NCI-H345 (cell line): ENCODE results near the gene WWOX.

Source experiments
- DNase-seq: peaks from one replicate; lab custom pipeline; 2025; lab: John Stamatoyannopoulos, UW

WWOX gene

GRCh38 chr16:79175286-79176057 lies 1076.0 kb downstream of the WWOX start:
- DNase-seq = no peak

DNA sequence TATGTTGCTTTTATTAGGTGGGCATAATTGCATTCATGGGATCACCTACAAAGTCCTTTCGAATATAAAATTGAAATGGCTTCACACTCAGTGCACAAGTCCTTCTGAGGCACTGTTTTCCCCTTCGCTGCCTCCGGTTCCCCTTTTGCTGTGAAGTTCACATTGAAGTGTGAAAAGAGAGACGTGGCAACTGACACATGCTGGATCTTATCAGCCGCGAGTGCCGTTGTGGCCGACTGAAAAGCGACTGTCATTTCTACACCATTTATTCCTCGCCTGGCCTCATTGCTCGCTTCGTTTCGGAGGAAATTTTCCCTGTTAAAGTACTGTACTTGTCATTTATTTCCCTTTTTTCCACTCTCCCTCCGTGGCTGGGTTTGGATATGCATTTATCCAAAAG lies 1077.6 kb downstream of the WWOX start:
- no peak for DNase-seq

GRCh38 chr16:79181419-79181818 lies 1082.0 kb downstream of the WWOX start:
- DNase-seq = no peak

GRCh38 chr16:79182616-79183015 lies 1083.2 kb downstream of the WWOX start:
- no peak for DNase-seq

DNA sequence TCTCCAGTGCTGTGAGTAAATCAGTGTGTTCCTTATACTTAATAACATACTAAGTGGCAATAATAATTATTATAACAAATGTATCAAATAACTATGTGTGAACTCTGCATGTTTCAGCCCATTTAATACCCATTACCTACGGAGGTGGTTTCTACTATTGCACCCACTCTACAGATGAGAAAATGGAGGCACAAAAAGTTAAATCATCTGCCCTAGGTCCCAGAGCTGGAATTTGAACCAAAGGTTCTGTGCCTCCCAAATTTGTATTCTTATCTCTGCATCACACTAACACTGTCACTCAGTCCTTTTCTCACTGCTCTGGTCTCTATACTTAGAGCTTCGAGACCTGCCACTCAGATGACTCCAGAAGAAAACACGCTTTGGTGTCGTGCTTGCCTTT lies 1084.1 kb downstream of the WWOX start:
- no peak for DNase-seq

- DNase-seq = no peak
Measured at GRCh38 chr16:79184464-79185030, 1085.1 kb downstream of the WWOX start.

- no peak for DNase-seq
Measured at GRCh38 chr16:79185711-79186110, 1086.3 kb downstream of the WWOX start.

DNA sequence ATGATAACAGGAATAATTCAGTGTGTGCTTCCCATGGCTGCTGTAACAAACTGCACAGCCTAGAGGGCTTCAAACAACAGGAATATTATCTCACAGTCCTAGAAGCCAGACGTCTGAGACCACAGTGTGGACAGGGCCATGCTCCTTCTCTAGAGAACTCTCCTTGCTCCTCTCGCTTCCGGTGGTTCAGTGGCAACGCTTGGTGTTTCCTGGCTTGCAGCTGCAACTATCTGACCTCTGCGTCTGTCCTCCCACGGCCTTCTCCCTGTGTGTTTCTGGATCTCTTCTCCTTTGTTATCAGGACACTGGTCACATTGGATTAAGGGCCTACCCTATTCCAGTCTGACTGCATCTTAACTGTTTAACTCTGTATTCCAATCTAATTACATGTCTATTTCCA lies 1086.7 kb downstream of the WWOX start:
- no peak for DNase-seq

GRCh38 chr16:79188115-79188738 lies 1088.8 kb downstream of the WWOX start:
- DNase-seq = no peak

GRCh38 chr16:79188739-79189122 lies 1089.3 kb downstream of the WWOX start:
- no peak for DNase-seq

DNA sequence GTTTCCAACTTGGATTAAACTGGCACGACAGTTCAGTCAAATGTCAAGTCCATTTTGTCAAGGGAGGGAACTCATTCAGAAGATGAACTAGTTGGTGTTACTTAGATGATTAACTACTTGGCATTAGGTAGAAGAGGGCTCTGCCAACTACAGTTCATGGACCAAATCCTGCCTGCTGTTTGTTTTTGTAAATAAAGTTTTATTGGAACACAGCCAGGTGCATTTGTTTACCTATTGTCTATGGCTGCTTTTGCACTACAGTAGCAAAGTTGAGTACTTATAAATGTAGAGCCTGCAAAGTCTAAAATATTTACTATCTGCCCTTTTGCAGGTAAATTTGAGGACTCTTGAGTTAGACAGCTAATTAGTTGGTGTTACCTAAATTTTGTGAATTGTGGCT lies 1091.1 kb downstream of the WWOX start:
- DNase-seq = peak; percentile 17

- DNase-seq = no peak
Measured at GRCh38 chr16:79191933-79192332, 1092.5 kb downstream of the WWOX start.

- DNase-seq = no peak
Measured at GRCh38 chr16:79192904-79193303, 1093.5 kb downstream of the WWOX start.

DNA sequence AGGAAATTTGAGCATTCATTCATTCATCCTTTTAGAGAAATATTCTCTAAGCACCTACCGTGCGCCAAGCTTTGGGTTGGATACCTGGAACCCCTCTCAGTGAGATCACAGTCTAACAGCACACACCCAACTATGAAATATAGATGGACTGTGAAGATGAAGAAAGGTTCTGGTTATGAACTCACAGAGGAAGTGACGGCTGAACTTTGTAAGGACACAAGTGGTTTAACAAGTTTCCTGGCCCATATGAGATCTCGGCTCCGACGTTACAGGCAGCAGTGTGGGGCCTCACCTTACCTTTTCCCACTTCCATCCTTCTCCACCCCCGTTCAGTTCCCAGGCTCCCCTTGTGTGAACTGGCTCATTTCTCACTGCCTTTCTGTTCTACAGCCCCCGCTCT lies 1094.8 kb downstream of the WWOX start:
- no peak for DNase-seq

DNA sequence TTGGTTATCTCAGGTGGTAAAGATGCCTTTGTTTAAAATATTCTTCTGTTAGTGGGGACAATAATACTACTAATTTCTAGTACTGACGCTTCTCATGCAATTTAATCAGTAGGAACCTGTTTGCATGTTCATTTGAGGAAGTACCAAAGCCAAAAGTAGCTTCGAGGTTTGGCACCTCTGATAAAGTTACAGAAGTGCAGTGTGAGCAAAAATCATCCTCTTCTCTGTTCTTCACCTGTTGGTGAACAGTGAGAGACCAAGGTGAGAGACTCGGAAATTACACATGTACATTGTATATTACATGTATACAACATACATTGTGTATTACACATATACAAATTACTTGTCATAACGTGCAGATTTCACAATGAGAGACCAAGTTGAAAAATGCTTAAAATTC lies 1096.5 kb downstream of the WWOX start:
- no peak for DNase-seq

GRCh38 chr16:79201436-79201835 lies 1102.0 kb downstream of the WWOX start:
- no peak for DNase-seq

DNA sequence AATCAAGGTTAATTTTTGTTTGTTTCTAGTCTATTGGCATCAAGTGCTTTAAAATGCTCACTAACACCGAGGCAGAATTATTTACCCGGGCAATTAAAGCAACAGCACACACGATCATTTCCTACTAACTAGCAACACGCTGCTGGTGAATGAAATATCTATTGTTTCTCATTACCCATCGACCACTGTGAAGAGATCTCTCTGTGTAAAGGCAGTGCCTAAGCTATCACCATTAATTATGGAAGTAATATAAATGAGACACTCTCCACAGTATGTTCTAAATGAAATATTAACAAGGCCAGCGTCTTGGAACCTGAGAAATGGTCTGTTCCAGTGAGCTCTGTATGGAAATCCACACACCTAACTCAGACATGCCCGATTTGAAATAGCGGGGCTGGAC lies 1103.5 kb downstream of the WWOX start:
- no peak for DNase-seq

- DNase-seq = no peak
Measured at GRCh38 chr16:79204486-79204885, 1105.0 kb downstream of the WWOX start.

DNA sequence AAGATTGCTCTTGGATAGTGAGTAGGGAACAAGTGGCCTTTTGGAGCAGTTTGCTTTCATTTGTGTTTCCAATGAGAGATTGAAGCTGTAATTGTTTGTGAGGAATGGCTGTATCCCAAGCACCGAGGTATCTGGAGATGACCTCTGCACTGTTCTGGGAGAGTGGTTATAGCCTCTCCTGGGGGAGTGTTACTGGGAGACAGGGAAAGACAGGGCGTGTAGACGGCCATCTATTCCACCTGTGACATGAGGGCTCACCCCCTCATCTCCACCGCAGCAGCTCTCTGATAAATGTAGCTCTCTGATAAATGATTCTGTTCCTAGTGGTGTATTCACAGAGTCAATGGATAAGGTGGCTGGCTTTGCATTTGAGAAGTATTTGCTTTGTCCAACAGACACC lies 1107.4 kb downstream of the WWOX start:
- DNase-seq = no peak

GRCh38 chr16:79209308-79209707 lies 1109.9 kb downstream of the WWOX start:
- no peak for DNase-seq

- DNase-seq = no peak
Measured at GRCh38 chr16:79210607-79211006, 1111.2 kb downstream of the WWOX start.

DNA sequence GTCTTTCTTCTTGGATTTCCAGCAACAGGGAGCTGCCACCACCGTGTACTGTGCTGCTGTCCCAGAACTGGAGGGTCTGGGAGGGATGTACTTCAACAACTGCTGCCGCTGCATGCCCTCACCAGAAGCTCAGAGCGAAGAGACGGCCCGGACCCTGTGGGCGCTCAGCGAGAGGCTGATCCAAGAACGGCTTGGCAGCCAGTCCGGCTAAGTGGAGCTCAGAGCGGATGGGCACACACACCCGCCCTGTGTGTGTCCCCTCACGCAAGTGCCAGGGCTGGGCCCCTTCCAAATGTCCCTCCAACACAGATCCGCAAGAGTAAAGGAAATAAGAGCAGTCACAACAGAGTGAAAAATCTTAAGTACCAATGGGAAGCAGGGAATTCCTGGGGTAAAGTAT lies 1112.1 kb downstream of the WWOX start:
- DNase-seq = no peak

GRCh38 chr16:79212114-79212791 lies 1112.8 kb downstream of the WWOX start:
- no peak for DNase-seq
